HepG2 (cell line): Measurements from ENCODE around the gene HSPA1B. TPM values are rescaled to one million over a fixed set of nuclear protein-coding genes. Genes with fewer than 3 reads are reported as not detected.
A peak's percentile ranks its signal among the peaks of the same experiment; 100 is the strongest.

Source experiments
- ARNTL ChIP-seq: sonication (generic); formaldehyde crosslinking; IDR thresholded peaks from 2 replicates; pipeline ENCODE4 v1.4.0; 2020; ENCODE audit warnings: mild to moderate bottlenecking, missing genetic modification reagents
- FOXA1 ChIP-seq, 2 experiments: fragments of 450-650 bp in 1 of 2; sonication (generic) in 1 of 2; formaldehyde crosslinking in 1 of 2; IDR thresholded peaks; 2 replicates each; pipeline versions ENCODE4 v1.4.0 to v1.6.1; 2016 to 2020; ENCODE audit warnings: missing genetic modification reagents in 1 of 2
- HMG20A ChIP-seq: IDR thresholded peaks from 2 replicates; pipeline ENCODE4 v1.6.1; 2016; ENCODE audit warnings: borderline replicate concordance
- HMGXB4 ChIP-seq, 2 experiments: sonication (generic) in 1 of 2; formaldehyde crosslinking in 1 of 2; IDR thresholded peaks; 2 replicates each; pipeline versions ENCODE4 v1.4.0 to v1.6.1; 2018 to 2020; ENCODE audit warnings: missing genetic modification reagents in 2 of 2, borderline replicate concordance in 1 of 2, low read depth in 1 of 2, mild to moderate bottlenecking in 1 of 2, missing biosample characterization in 1 of 2
- JDP2 ChIP-seq: sonication (generic); formaldehyde crosslinking; IDR thresholded peaks from 2 replicates; pipeline ENCODE4 v1.8.1; 2022; ENCODE audit warnings: missing genetic modification reagents, borderline replicate concordance
- JUND ChIP-seq: sonication (generic); formaldehyde crosslinking; IDR thresholded peaks from 2 replicates; pipeline ENCODE4 v1.8.0; 2022; ENCODE audit warnings: mild to moderate bottlenecking, missing genetic modification reagents
- KLF13 ChIP-seq: sonication (generic); formaldehyde crosslinking; IDR thresholded peaks from 2 replicates; pipeline ENCODE4 v1.4.0; 2020; ENCODE audit warnings: mild to moderate bottlenecking, missing genetic modification reagents
- NFIB ChIP-seq: sonication (generic); formaldehyde crosslinking; IDR thresholded peaks from 2 replicates; pipeline ENCODE4 v1.9.0; 2021; ENCODE audit warnings: missing genetic modification reagents, mild to moderate bottlenecking, borderline replicate concordance
- PAXIP1 ChIP-seq: sonication (generic); formaldehyde crosslinking; conservative IDR thresholded peaks from 2 replicates; pipeline ENCODE4 v1.4.0; 2020; ENCODE audit warnings: mild to moderate bottlenecking, missing genetic modification reagents, moderate library complexity
- THAP9 ChIP-seq: sonication (generic); formaldehyde crosslinking; IDR thresholded peaks from 2 replicates; pipeline ENCODE4; 2020; ENCODE audit warnings: missing genetic modification reagents, mild to moderate bottlenecking, borderline replicate concordance
- UBTF ChIP-seq: sonication (generic); formaldehyde crosslinking; IDR thresholded peaks from 2 replicates; pipeline ENCODE4 v1.4.0; 2020; ENCODE audit warnings: mild to moderate bottlenecking, missing genetic modification reagents
- ZC3H13 ChIP-seq: sonication (generic); formaldehyde crosslinking; IDR thresholded peaks from 2 replicates; pipeline ENCODE4 v1.8.1; 2023; ENCODE audit warnings: mild to moderate bottlenecking, missing genetic modification reagents, moderate library complexity
- ZNF317 ChIP-seq: sonication (generic); formaldehyde crosslinking; IDR thresholded peaks from 2 replicates; pipeline ENCODE4 v1.5.0; 2020; ENCODE audit warnings: mild to moderate bottlenecking, missing genetic modification reagents
- ZNF570 ChIP-seq: sonication (generic); formaldehyde crosslinking; IDR thresholded peaks from 2 replicates; pipeline ENCODE4 v1.4.0; 2020; ENCODE audit warnings: mild to moderate bottlenecking, missing genetic modification reagents, borderline replicate concordance
- ZNF574 ChIP-seq: sonication (generic); formaldehyde crosslinking; IDR thresholded peaks from 2 replicates; pipeline ENCODE4 v1.4.0; 2020; ENCODE audit warnings: missing genetic modification reagents
- polyA plus RNA-seq, 8 experiments: library from polyadenylated mRNA; depleted of rRNA in 3 of 8; stranded (reverse) in 7 of 8; unstranded in 1 of 8; fragments of >200 nt; fragmentation: Illumina TruSeq in 4 of 8; extraction: Trizol in 4 of 8; gene quantifications; 2 replicates each; pipeline versions ENCODE4 v1.2.1 to v1.2.3, GENCODE V29; 2011 to 2016; ENCODE audit warnings: low read depth in 4 of 8, missing spikeins in 1 of 8, mixed read lengths in 1 of 8; ENCODE audit not compliant: insufficient read depth in 1 of 8
- total RNA-seq, 5 experiments: library from RNA; depleted of rRNA; stranded (reverse); fragments of >200 nt; fragmentation: Illumina TruSeq; extraction: Trizol; gene quantifications; 2 replicates each; pipeline ENCODE4 v1.2.3, GENCODE V29; 2016; ENCODE audit warnings: low read depth in 1 of 5

The HSPA1B gene
- total and polyA plus RNA-seq, 2 of the 13 experiments (the other 11 are each of a cell fraction or from before 2014, with no cell fraction given) = 26.0 to 186 TPM

- TF ChIP-seq UBTF (CRISPR knock-in tag) (no peak), ZC3H13 (CRISPR knock-in tag) (no peak), KLF13 (CRISPR knock-in tag) (no peak), ZNF570 (CRISPR knock-in tag) (no peak), FOXA1 (IDR thresholded peaks at IDR 0.05) (no peak), FOXA1 (CRISPR knock-in tag; IDR thresholded peaks at IDR 0.05) (peak; percentile 60), HMG20A (peak; percentile 9; the same call in 1 of the 2 replicates), THAP9 (CRISPR knock-in tag) (no peak), ARNTL (CRISPR knock-in tag) (no peak), JDP2 (CRISPR knock-in tag) (no peak), HMGXB4 (CRISPR knock-in tag; IDR thresholded peaks at IDR 0.05; ENCODE audit: borderline replicate concordance in 1 of 2, low read depth in 1 of 2) (peak in 1 of 2 experiments; percentile 14; a peak in 1 of 4 replicates), JUND (no peak), NFIB (no peak), ZNF574 (CRISPR knock-in tag) (0 out of 2 replicates have a peak, but pooled peaks have one; percentile 6), PAXIP1 (CRISPR knock-in tag) (peak; percentile 88), ZNF317 (CRISPR knock-in tag) (0 out of 2 replicates have a peak, but pooled peaks have one; percentile 34)
Measured at GRCh38 chr6:31819871-31820299, 7.7 kb upstream of the HSPA1B start (continued).
